ENCODE measurements around the gene EPHB2. TPM values are rescaled to one million over a fixed set of nuclear protein-coding genes. Genes with fewer than 3 reads are reported as not detected.
"Not testable (repeated sequence)": the region's sequence is repeated elsewhere in the genome, so short reads cannot be mapped to it uniquely, and the experiment has no call there.

The EPHB2 gene
- total and polyA plus RNA-seq, 9 donors, result 10.7 to 31.7 (median 20.4) TPM

DNA sequence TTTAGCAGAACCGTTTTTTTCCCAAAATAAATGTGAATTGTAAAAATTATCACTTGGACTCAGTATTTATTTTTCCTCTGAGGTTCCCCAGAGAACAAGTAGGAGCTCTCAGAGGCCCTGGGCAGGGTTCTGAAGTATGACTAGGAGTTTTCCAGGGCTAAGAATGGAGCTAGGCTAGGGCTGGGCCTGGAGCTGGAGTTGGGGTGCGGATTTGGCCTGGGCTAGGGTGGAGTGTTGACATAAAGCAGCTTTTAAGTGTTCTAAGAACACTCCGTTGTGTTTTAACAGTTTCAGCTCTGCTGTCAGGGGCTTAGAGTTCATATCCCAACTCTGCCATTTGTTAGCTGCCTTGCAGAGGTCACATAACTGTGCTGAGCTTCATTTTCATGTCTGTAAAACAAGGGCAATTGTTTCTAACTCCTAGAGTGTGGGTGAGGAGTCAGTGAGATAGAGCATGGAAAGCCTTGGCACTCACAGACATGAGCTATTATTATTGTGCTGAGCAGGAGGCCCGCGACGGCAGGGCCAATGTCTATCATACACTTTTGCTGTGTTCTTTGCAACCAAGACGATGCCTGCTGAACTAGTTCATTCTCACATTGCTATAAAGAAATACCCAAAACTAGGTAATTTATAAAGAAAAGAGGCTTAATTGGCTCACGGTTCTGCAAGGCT is 210.9 kb downstream of the EPHB2 start:
- Histone ChIP-seq H3K9me3 (replicated peaks; ENCODE audit: control insufficient read depth, low read depth, low read length) (no peaks in the 10 kb centered on the region), H3K4me1 (ENCODE audit: control insufficient read depth, insufficient read depth, low read length) (peaks cover 18% of the 10 kb centered on the region), H3K27me3 (ENCODE audit: control insufficient read depth, insufficient read depth, low read length) (peaks cover 2% of the 10 kb centered on the region), H3K4me3 (ENCODE audit: low read length) (no peak overlapping the region), H3K27ac (ENCODE audit: low read length) (no peak overlapping the region), H3K36me3 (ENCODE audit: control insufficient read depth, insufficient read depth, low read length) (no peaks in the 10 kb centered on the region)
- DNase-seq, result no peak
- WGBS (ENCODE audit: insufficient coverage), result 80% methylated on average over 2 of the region's 8 CpGs

GRCh38 chr1:22922640-22923039 is 212.0 kb downstream of the EPHB2 start:
- no peak overlapping the region for H3K27ac ChIP-seq (ENCODE audit: low read length)
- peaks cover 8% of the 10 kb centered on the region for H3K4me1 ChIP-seq (ENCODE audit: control insufficient read depth, insufficient read depth, low read length)
- 100% methylated on average over 1 of the region's 1 CpG for WGBS (ENCODE audit: insufficient coverage)
- no peak overlapping the region for H3K4me3 ChIP-seq (ENCODE audit: low read length)
- peaks cover 2% of the 10 kb centered on the region for H3K27me3 ChIP-seq (ENCODE audit: control insufficient read depth, insufficient read depth, low read length)
- DNase-seq, result no peak
- no peaks in the 10 kb centered on the region for H3K9me3 ChIP-seq (replicated peaks; ENCODE audit: control insufficient read depth, low read depth, low read length)
- no peaks in the 10 kb centered on the region for H3K36me3 ChIP-seq (ENCODE audit: control insufficient read depth, insufficient read depth, low read length)

DNA sequence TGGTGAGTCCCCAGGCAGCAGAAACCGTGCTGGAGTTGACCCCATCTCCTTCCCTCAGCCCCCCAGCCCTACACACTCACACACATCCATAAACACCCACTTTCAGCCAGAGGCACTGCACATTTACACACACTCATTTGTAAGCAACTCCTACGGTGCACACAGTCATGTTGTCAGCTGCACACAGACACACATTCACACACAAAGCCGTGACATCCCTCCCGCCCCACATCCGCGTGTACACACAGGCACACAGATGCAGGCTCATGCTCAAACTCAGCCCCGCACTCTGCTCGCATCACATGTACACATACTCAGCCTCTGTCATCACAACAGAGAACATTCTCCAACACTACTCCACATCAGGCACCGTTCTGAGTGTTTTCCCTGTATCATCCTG is 214.5 kb downstream of the EPHB2 start:
- DNase-seq, result no peak
- Histone ChIP-seq H3K9me3 (replicated peaks; ENCODE audit: control insufficient read depth, low read depth, low read length) (no peaks in the 10 kb centered on the region), H3K27me3 (ENCODE audit: control insufficient read depth, insufficient read depth, low read length) (peaks cover 2% of the 10 kb centered on the region), H3K36me3 (ENCODE audit: control insufficient read depth, insufficient read depth, low read length) (no peaks in the 10 kb centered on the region), H3K4me1 (ENCODE audit: control insufficient read depth, insufficient read depth, low read length) (no peaks in the 10 kb centered on the region), H3K4me3 (ENCODE audit: low read length) (no peak overlapping the region), H3K27ac (ENCODE audit: low read length) (no peak overlapping the region)
- WGBS (ENCODE audit: insufficient coverage), result 40% methylated on average over 8 of the region's 9 CpGs

GRCh38 chr1:22930240-22930912 is 219.7 kb downstream of the EPHB2 start:
- Histone ChIP-seq H3K4me1 (ENCODE audit: control insufficient read depth, insufficient read depth, low read length) (no peaks in the 10 kb centered on the region), H3K27ac (ENCODE audit: low read length) (no peak overlapping the region), H3K27me3 (ENCODE audit: control insufficient read depth, insufficient read depth, low read length) (peaks cover 2% of the 10 kb centered on the region), H3K4me3 (ENCODE audit: low read length) (no peak overlapping the region), H3K36me3 (ENCODE audit: control insufficient read depth, insufficient read depth, low read length) (no peaks in the 10 kb centered on the region), H3K9me3 (replicated peaks; ENCODE audit: control insufficient read depth, low read depth, low read length) (peaks cover 2% of the 10 kb centered on the region)
- DNase-seq, result peak; percentile 48
- 45% methylated on average over 2 of the region's 11 CpGs for WGBS (ENCODE audit: insufficient coverage)

GRCh38 chr1:22932803-22933470 is 222.3 kb downstream of the EPHB2 start:
- no peak for DNase-seq
- no peak overlapping the region for H3K27ac ChIP-seq (ENCODE audit: low read length)
- peaks cover 2% of the 10 kb centered on the region for H3K9me3 ChIP-seq (replicated peaks; ENCODE audit: control insufficient read depth, low read depth, low read length)
- H3K27me3 ChIP-seq (ENCODE audit: control insufficient read depth, insufficient read depth, low read length), result peaks cover 2% of the 10 kb centered on the region
- H3K36me3 ChIP-seq (ENCODE audit: control insufficient read depth, insufficient read depth, low read length), result no peaks in the 10 kb centered on the region
- H3K4me3 ChIP-seq (ENCODE audit: low read length), result no peak overlapping the region
- no peaks in the 10 kb centered on the region for H3K4me1 ChIP-seq (ENCODE audit: control insufficient read depth, insufficient read depth, low read length)
- 13% methylated on average over 2 of the region's 4 CpGs for WGBS (ENCODE audit: insufficient coverage)

DNA sequence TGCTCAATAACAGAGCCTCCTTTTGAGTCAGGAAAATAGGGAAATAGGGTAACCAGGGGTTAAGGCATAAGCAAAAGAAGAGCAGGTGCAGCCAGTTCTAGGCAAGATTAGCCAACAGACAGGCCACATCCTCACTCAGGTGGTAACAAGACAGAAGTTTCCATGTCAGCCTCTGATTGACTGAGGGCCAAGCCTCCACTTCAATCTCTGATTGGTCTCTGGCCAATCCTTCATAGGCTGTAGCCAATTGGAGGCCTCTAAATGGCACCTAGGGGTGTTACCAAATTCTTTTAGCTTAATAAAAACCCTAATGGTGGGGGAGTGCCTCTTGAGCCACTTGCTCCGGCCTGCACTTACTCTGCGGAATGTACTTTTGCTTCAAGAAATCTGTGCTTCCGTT is 224.8 kb downstream of the EPHB2 start:
- 92% methylated on average over 3 of the region's 3 CpGs for WGBS (ENCODE audit: insufficient coverage)
- H3K9me3 ChIP-seq (replicated peaks; ENCODE audit: control insufficient read depth, low read depth, low read length), result peaks cover 4% of the 10 kb centered on the region
- no peak for DNase-seq
- no peaks in the 10 kb centered on the region for H3K4me1 ChIP-seq (ENCODE audit: control insufficient read depth, insufficient read depth, low read length)
- peaks cover 2% of the 10 kb centered on the region for H3K27me3 ChIP-seq (ENCODE audit: control insufficient read depth, insufficient read depth, low read length)
- H3K4me3 ChIP-seq (ENCODE audit: low read length), result no peak overlapping the region
- H3K36me3 ChIP-seq (ENCODE audit: control insufficient read depth, insufficient read depth, low read length), result no peaks in the 10 kb centered on the region
- no peak overlapping the region for H3K27ac ChIP-seq (ENCODE audit: low read length)

DNA sequence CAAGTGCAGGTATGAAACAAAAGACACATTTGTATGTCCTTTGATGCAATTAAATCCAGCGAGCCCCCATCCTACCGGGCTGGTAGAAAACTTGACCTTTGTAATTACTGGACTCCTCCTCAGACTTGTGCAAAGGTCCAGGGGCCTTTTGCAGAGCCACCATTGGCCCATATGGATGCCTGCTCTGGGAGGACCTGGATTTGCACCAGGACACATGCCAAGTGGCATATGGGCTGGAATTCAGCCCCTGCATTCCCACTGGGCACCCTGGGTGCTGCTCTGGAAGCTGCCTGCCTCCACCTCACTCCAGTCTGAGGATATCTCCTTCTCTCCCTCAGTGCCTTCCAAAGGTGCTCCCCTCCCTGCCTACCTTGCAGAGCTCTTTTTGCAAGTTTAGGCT is 226.0 kb downstream of the EPHB2 start:
- WGBS (ENCODE audit: insufficient coverage), result 75% methylated on average over 2 of the region's 2 CpGs
- no peaks in the 10 kb centered on the region for H3K36me3 ChIP-seq (ENCODE audit: control insufficient read depth, insufficient read depth, low read length)
- H3K9me3 ChIP-seq (replicated peaks; ENCODE audit: control insufficient read depth, low read depth, low read length), result peaks cover 9% of the 10 kb centered on the region
- no peak overlapping the region for H3K27ac ChIP-seq (ENCODE audit: low read length)
- no peak for DNase-seq
- H3K4me3 ChIP-seq (ENCODE audit: low read length), result no peak overlapping the region
- H3K4me1 ChIP-seq (ENCODE audit: control insufficient read depth, insufficient read depth, low read length), result no peaks in the 10 kb centered on the region
- H3K27me3 ChIP-seq (ENCODE audit: control insufficient read depth, insufficient read depth, low read length), result peaks cover 2% of the 10 kb centered on the region

DNA sequence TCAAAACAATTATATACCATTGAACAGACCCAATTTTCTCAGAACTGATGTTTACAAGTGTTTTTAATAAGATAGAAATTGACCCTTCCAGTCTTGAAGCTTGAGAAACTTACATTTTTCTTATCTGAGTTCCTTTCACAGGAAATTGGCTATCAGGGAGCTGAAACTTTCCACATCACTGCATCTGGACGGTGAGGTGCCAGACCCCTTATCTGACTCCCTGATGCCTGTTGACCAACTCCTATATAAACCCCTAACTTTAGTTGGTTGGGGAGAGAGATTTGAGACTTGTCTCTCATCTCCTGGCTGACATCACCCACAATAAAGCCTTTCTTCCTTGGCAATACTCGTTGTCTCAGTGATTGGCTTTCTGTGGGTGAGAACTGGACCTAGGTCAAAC is 230.6 kb downstream of the EPHB2 start:
- no CpG with 5 or more reads among the region's 2 CpGs for WGBS (ENCODE audit: insufficient coverage)
- peaks cover 9% of the 10 kb centered on the region for H3K27me3 ChIP-seq (ENCODE audit: control insufficient read depth, insufficient read depth, low read length)

GRCh38 chr1:22944346-22945055 is 233.9 kb downstream of the EPHB2 start:
- Histone ChIP-seq H3K4me3 (ENCODE audit: low read length) (no peak overlapping the region), H3K27me3 (ENCODE audit: control insufficient read depth, insufficient read depth, low read length) (peaks cover 9% of the 10 kb centered on the region), H3K27ac (ENCODE audit: low read length) (no peak overlapping the region), H3K9me3 (replicated peaks; ENCODE audit: control insufficient read depth, low read depth, low read length) (peaks cover 8% of the 10 kb centered on the region), H3K36me3 (ENCODE audit: control insufficient read depth, insufficient read depth, low read length) (no peaks in the 10 kb centered on the region), H3K4me1 (ENCODE audit: control insufficient read depth, insufficient read depth, low read length) (no peaks in the 10 kb centered on the region)
- no CpG with 5 or more reads among the region's 4 CpGs for WGBS (ENCODE audit: insufficient coverage)
- no peak for DNase-seq

More for the DNA sequence above, 230.6 kb downstream of the EPHB2 start:
- no peak overlapping the region for H3K4me3 ChIP-seq (ENCODE audit: low read length)
- no peaks in the 10 kb centered on the region for H3K4me1 ChIP-seq (ENCODE audit: control insufficient read depth, insufficient read depth, low read length)
- no peak for DNase-seq
- H3K36me3 ChIP-seq (ENCODE audit: control insufficient read depth, insufficient read depth, low read length), result no peaks in the 10 kb centered on the region
- no peak overlapping the region for H3K27ac ChIP-seq (ENCODE audit: low read length)
- peaks cover 8% of the 10 kb centered on the region for H3K9me3 ChIP-seq (replicated peaks; ENCODE audit: control insufficient read depth, low read depth, low read length)

DNA sequence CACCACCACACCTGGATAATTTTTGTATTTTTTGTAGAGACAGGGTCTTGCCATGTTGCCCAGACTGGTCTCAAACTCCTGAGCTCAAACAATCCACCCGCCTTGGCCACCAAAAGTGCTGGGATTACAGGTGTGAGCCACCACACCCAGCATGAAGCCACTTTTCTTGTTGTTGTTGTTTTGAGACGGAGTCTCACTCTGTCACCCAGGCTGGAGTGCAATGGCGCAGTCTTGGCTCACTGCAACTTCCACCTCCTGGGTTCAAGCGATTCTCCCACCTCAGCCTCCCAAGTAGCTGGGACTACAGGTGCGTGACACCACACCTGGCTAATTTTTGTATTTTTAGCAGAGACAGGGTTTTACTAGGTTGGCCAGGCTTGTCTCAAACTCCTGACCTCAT is 234.5 kb downstream of the EPHB2 start:
- not testable (repeated sequence) for H3K4me3 ChIP-seq (ENCODE audit: low read length); H3K27ac ChIP-seq (ENCODE audit: low read length); DNase-seq; H3K4me1 ChIP-seq (ENCODE audit: control insufficient read depth, insufficient read depth, low read length); H3K27me3 ChIP-seq (ENCODE audit: control insufficient read depth, insufficient read depth, low read length); H3K36me3 ChIP-seq (ENCODE audit: control insufficient read depth, insufficient read depth, low read length); H3K9me3 ChIP-seq (replicated peaks; ENCODE audit: control insufficient read depth, low read depth, low read length)
- WGBS (ENCODE audit: insufficient coverage), result 100% methylated on average over 3 of the region's 5 CpGs
